AG08396 (cell line): ENCODE data around the gene SGCD.

Source experiments
- DNase-seq: peaks from one replicate; pipeline ENCODE4 v3.0.0; 2012; ENCODE audit warnings: low spot score, mixed read lengths

The SGCD gene

GRCh38 chr5:156695774-156696173 is 368.8 kb downstream of the SGCD start:
- no peak for DNase-seq

- no peak for DNase-seq
Observed at GRCh38 chr5:156698323-156698722, 371.4 kb downstream of the SGCD start.

- DNase-seq: no peak
Observed at GRCh38 chr5:156699147-156699546, 372.2 kb downstream of the SGCD start.

- DNase-seq: no peak
Observed at GRCh38 chr5:156704139-156704538, 377.2 kb downstream of the SGCD start.

DNA sequence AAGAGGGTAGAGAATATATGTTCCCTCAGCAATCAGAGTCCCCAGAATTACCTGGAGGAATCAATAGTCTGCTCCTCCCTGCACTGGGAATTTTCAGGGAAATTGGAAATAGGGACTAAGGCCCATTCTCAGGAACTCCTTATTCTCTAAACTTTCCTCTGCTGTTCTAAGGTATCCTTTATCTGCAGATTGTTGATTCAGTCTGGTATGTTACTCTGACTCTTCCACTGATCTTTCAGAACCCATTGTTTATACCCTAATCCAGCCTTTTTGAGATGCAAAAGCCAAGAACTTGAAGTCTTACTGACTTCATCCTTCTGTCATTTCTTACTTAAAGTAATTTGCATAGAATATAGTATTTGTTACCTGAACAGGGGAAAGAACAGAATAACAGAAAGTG is 379.7 kb downstream of the SGCD start:
- no peak for DNase-seq

GRCh38 chr5:156707750-156708149 is 380.8 kb downstream of the SGCD start:
- no peak for DNase-seq

- DNase-seq: no peak
Observed at GRCh38 chr5:156715287-156715686, 388.3 kb downstream of the SGCD start.

- DNase-seq: no peak
Observed at GRCh38 chr5:156716591-156717380, 389.8 kb downstream of the SGCD start.

GRCh38 chr5:156718985-156719384 is 392.0 kb downstream of the SGCD start:
- no peak for DNase-seq

DNA sequence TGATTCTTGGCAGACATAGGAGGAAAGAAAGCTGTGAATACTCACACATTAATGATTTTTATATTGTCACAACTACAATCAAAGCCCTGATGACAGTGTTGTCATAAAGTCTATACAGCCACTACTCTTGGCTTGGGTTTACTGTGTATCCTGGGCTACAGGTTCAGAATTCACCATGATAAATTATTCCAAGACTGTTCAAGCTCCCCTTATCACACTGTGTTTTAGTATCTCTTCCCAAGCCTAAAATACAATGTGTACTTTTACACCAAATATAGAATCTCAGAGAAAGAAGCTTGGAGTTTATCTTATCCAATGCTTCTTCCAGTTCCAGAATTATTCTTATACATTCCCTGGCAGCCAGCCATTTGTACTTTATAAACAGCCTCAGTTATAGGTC is 395.4 kb downstream of the SGCD start:
- DNase-seq: no peak

DNA sequence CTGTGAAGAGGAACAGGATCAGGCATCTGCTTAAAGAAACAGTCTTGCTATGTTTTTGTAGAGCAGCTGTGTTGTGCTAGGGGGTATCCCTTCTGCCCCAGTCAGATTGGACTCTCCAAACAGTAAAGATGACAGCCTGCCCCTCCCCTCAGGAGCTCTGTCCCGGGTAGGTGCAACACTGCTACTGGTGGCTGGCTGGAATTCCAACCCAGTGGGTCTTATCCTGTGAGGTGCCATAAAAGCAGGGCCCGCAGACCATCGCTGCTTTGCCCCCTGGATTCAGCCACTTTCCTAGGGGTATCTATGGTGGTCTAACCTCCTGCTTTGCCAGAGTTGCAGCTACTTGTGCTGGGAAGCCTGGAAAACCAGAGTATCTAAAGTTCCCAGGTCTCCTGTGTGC is 408.5 kb downstream of the SGCD start:
- DNase-seq: no peak

DNA sequence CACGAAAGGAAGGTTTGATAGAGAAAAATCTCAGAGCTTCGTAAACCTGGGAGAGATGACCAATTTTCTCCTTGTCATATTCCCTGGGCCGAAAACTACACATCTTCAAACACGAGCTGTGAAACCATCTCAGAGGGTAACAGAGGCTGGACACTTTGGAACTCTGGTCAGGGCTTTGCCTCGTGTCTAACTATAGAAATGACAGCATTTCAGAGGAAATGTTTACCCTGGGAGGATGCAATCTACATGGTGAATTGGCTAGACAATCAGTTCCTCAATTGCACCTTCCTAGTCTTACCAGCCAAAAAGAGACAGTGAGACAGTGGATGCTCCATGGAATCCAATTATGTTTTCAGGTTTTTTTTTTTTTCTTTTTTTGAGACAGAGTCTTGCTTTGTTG is 414.6 kb downstream of the SGCD start:
- no peak for DNase-seq

GRCh38 chr5:156753846-156754245 is 426.9 kb downstream of the SGCD start:
- DNase-seq: no peak

- DNase-seq: peak; percentile 8
Observed at GRCh38 chr5:156755421-156756087, 428.6 kb downstream of the SGCD start.

DNA sequence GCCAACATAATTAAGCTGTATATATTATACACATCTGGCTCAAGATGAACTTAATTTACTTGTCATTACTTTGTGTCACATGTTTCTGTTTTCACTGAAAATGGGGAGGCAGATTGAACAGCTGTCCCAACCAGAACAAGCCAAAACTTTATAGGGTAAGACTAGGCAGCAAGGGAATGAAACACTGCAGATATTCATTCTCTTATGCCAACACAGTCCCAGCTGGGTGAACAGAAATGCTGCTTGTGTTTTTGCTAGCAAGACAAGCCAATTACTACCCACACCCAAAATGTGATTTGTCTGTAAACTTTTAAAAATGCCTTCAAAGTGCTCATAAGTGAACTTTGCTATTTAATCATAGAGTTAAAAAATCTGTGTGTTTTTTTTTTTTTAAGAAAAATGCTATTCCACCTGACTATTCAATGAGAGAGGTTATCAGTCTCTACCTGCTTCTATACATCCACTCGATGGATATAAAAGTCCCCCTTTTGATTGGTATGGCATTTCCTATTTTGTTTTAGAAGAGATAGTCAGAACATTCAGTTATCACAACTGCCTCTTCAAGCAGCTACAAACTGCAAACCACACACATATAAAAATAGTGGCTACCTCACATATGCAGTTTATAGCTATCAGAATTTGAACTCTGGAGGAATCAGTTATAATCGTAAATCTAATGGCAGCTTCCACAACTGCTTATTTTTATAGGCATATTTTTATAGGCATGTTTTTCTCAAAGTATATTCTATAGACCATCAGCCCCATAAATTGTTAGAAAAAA is 431.2 kb downstream of the SGCD start:
- DNase-seq: no peak

GRCh38 chr5:156759156-156759555 is 432.2 kb downstream of the SGCD start:
- DNase-seq: no peak

- no peak for DNase-seq
Observed at GRCh38 chr5:156762771-156763170, 435.8 kb downstream of the SGCD start.

DNA sequence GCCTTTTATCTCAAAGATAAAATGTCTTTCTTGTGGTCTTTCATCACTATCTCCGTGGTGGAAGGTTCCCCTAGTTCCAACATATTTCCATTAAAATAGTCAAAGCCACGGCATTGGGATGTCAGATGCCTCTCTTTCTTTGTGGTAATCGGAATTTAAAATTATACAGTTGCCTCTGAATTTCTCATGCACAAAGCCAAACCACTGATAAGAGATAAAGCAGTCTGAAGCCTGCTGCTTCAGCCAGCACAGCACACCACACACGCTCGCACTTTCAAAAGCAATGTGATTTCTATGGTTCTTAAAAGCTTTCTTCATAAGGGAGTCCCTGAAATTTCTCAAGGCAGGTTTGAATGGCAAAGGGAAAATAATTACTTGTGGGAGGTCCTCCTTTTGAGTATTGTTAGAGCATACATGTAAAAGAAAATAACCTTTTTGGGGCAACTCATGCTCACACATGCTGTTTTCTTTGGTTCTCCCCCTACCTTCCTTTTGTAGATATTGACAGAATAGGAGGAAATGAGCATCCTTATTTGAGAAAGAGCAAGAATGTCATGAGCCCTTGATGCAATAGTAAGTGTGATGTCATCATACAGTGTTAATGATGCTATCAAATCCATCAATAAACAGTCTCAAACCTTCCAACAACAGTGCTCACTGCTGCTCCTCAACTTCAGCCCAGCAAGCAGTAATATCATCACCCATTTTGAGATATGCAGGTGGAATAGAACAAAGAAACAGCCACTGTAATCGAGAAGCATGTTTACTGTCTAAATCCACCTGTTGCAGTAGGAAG is 437.4 kb downstream of the SGCD start:
- no peak for DNase-seq

DNA sequence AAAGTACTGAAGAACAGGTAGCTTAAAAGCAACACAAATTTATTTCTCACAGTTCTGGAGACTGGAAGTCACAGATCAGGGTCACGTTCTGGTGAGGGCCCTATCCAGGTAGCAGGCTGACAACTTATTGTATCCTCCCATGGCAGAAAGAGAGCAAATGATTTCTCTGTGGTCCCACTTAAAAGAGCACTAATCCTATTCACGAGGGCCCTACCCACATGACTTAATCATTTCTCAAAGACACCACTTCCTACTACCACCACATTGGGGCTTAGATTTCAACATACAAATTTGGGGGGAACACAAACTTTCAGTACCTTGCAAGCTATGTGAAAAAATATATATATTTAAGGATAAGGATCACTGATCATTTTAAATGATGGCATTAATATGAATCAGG is 447.3 kb downstream of the SGCD start:
- DNase-seq: no peak

- no peak for DNase-seq
Observed at GRCh38 chr5:156778139-156778706, 451.3 kb downstream of the SGCD start.

GRCh38 chr5:156778752-156779151 is 451.8 kb downstream of the SGCD start:
- DNase-seq: no peak

GRCh38 chr5:156779436-156779835 is 452.5 kb downstream of the SGCD start:
- DNase-seq: no peak
